Mesendoderm (in vitro differentiated cells): Measurements from ENCODE around the gene EMP2.

Experiments used
- DNase-seq: peaks from one replicate; pipeline ENCODE4 v3.0.0; 2013
- H2AK5ac ChIP-seq: 2 replicates; pipeline ENCODE4 v1.6.1; 2013; ENCODE audit warnings: low read length, inconsistent platforms
- H2BK120ac ChIP-seq: 2 replicates; pipeline ENCODE4 v1.6.1; 2013; ENCODE audit warnings: low read depth, mild to moderate bottlenecking, low read length, moderate library complexity, mixed read lengths
- H2BK15ac ChIP-seq: replicated peaks from 2 replicates; pipeline ENCODE4 v1.6.1; 2013; ENCODE audit warnings: low read depth, mild to moderate bottlenecking, moderate library complexity
- H2BK5ac ChIP-seq: 2 replicates; pipeline ENCODE4 v1.6.1; 2013; ENCODE audit warnings: low read length, inconsistent platforms
- H3K18ac ChIP-seq: 2 replicates; pipeline ENCODE4 v1.6.1; 2013; ENCODE audit warnings: mild to moderate bottlenecking, low read length, mixed read lengths
- H3K23ac ChIP-seq: one replicate; pipeline ENCODE4 v1.6.1; 2013; ENCODE audit warnings: low read length
- H3K27ac ChIP-seq: 2 replicates; pipeline ENCODE4 v1.5.1; 2013; ENCODE audit warnings: low read depth, mild to moderate bottlenecking, inconsistent platforms, low read length, moderate library complexity
- H3K27me3 ChIP-seq: 2 replicates; pipeline ENCODE4 v1.6.1; 2013; ENCODE audit warnings: low read length, control low read depth, mild to moderate bottlenecking, inconsistent platforms; ENCODE audit not compliant: insufficient read depth, poor library complexity
- H3K36me3 ChIP-seq: 2 replicates; pipeline ENCODE4 v1.6.1; 2013; ENCODE audit warnings: low read length, inconsistent platforms; ENCODE audit not compliant: control insufficient read depth, insufficient read depth
- H3K4ac ChIP-seq: one replicate; pipeline ENCODE4 v1.6.1; 2013; ENCODE audit warnings: low read depth, mild to moderate bottlenecking, low read length, moderate library complexity
- H3K4me1 ChIP-seq: 2 replicates; pipeline ENCODE4 v1.6.1; 2013; ENCODE audit warnings: low read depth, low read length, inconsistent platforms; ENCODE audit not compliant: control insufficient read depth
- H3K4me2 ChIP-seq: 2 replicates; pipeline ENCODE4 v1.6.1; 2013; ENCODE audit warnings: low read length
- H3K4me3 ChIP-seq: 2 replicates; pipeline ENCODE4 v1.5.1; 2013; ENCODE audit warnings: mild to moderate bottlenecking, low read length
- H3K56ac ChIP-seq: one replicate; pipeline ENCODE4 v1.6.1; 2013; ENCODE audit warnings: low read length
- H3K79me1 ChIP-seq: 2 replicates; pipeline ENCODE4 v1.6.1; 2013; ENCODE audit warnings: low read length, inconsistent platforms
- H3K79me2 ChIP-seq: 2 replicates; pipeline ENCODE4 v1.6.1; 2013; ENCODE audit warnings: mild to moderate bottlenecking, low read length; ENCODE audit not compliant: control insufficient read depth, insufficient read depth
- H3K9ac ChIP-seq: 2 replicates; pipeline ENCODE4 v1.6.1; 2013; ENCODE audit warnings: low read length, inconsistent platforms
- H4K5ac ChIP-seq: one replicate; pipeline ENCODE4 v1.6.1; 2013; ENCODE audit warnings: low read length
- H4K8ac ChIP-seq: one replicate; pipeline ENCODE4 v1.6.1; 2013; ENCODE audit warnings: low read depth, mild to moderate bottlenecking, control low read depth, low read length, moderate library complexity
- WGBS: extraction: QIAGEN DNeasy Blood & Tissue Kit; methylation state at CpG from one replicate; pipeline ENCODE4 v1.1.7; 2013; ENCODE audit warnings: low lambda C conversion rate, missing lambda C conversion rate; ENCODE audit not compliant: insufficient coverage; ENCODE audit errors: extremely low coverage; 5-methylcytosine and 5-hydroxymethylcytosine counted together

Gene EMP2

DNA sequence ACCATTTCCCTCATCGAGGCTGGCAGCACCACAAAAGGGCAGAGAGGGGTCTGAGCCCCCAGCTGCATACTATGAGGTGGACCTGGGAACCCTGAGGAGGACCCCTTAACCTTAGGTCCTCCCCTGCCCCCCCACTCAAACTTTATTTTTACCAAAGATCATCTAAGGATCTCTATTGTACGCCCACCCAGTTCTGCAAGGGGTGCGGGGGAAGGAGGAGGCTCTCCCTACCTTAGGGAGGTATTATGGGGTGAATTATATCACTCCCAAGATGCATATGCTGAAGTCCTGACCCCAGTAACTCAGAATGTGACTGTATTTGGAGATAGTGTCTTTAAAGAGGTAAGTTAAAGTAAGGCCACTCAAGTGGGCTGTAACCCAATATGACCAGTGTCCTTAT, 26.8 kb upstream of the EMP2 start:
- DNase-seq: no peak

DNA sequence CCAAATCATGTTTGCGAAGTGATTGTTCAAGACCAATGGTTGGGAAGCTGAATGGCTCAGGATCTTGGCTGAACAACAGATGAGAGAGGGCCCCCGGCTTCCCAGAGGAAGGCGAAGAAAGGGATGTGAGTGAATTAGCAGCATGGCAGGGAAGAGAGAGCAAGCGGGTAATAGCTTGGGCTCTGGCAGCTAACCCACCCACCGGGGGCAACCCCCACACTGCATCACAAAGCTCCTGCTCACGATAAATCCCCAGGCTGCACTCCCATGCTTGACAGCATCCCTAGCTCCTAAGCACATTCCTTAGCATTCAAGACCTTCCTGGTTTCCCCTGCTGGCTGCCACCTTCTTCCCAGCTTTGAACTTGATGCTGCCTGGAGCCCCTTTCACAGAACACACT, 26.2 kb upstream of the EMP2 start:
- no peaks in the 10 kb centered on the region for H3K79me1 ChIP-seq
- no peak overlapping the region for H3K23ac ChIP-seq
- DNase-seq: no peak
- no peak overlapping the region for H2AK5ac ChIP-seq
- no peak overlapping the region for H2BK15ac ChIP-seq
- H4K5ac ChIP-seq: no peak overlapping the region
- H3K27me3 ChIP-seq: no peaks in the 10 kb centered on the region
- H3K4me3 ChIP-seq: no peak overlapping the region
- no peak overlapping the region for H3K27ac ChIP-seq
- no peak overlapping the region for H3K4ac ChIP-seq
- H3K9ac ChIP-seq: no peak overlapping the region
- no CpG with 5 or more reads among the region's 6 CpGs for WGBS
- H3K4me1 ChIP-seq: no peaks in the 10 kb centered on the region
- no peak overlapping the region for H2BK120ac ChIP-seq
- H2BK5ac ChIP-seq: no peak overlapping the region
- no peak overlapping the region for H3K18ac ChIP-seq
- no peak overlapping the region for H3K4me2 ChIP-seq
- no peaks in the 10 kb centered on the region for H3K36me3 ChIP-seq
- no peaks in the 10 kb centered on the region for H3K79me2 ChIP-seq
- no peak overlapping the region for H4K8ac ChIP-seq
- no peak overlapping the region for H3K56ac ChIP-seq

More for the DNA sequence above, 26.8 kb upstream of the EMP2 start:
- Histone ChIP-seq H3K18ac (no peak overlapping the region), H3K9ac (no peak overlapping the region), H3K23ac (no peak overlapping the region), H3K79me2 (no peaks in the 10 kb centered on the region), H2BK15ac (no peak overlapping the region), H3K4me2 (no peak overlapping the region), H2BK5ac (no peak overlapping the region), H4K8ac (no peak overlapping the region), H4K5ac (no peak overlapping the region), H2AK5ac (no peak overlapping the region), H2BK120ac (no peak overlapping the region), H3K27ac (no peak overlapping the region), H3K36me3 (no peaks in the 10 kb centered on the region), H3K27me3 (no peaks in the 10 kb centered on the region), H3K4me3 (no peak overlapping the region), H3K56ac (no peak overlapping the region), H3K79me1 (no peaks in the 10 kb centered on the region), H3K4ac (no peak overlapping the region), H3K4me1 (no peaks in the 10 kb centered on the region)
- no CpG with 5 or more reads among the region's 3 CpGs for WGBS

DNA sequence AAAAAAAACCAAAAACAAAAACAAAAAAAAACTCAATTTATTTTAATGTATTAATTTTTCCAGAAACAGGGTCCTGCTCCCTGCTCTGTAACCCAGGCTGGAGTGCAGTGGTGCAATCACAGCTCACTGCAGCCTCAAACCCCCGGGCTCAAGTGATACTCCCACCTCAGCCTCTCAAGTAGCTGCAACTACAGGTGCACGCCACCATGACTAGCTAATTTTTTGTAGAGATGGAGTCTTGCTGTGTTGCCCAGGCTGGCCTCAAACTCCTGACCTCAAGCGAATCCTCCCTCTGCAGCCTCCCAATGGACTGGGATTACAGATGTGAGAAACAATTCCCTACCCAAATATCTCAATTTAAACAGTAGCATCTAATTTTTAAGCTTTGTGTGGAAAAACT, 25.2 kb upstream of the EMP2 start:
- Histone ChIP-seq H2AK5ac (no peak overlapping the region), H4K5ac (no peak overlapping the region), H3K27ac (no peak overlapping the region), H3K79me1 (no peaks in the 10 kb centered on the region), H2BK15ac (no peak overlapping the region), H3K27me3 (no peaks in the 10 kb centered on the region), H3K23ac (no peak overlapping the region), H3K9ac (no peak overlapping the region), H4K8ac (no peak overlapping the region), H3K36me3 (no peaks in the 10 kb centered on the region), H3K56ac (no peak overlapping the region), H3K4me3 (no peak overlapping the region), H3K4ac (no peak overlapping the region), H3K18ac (no peak overlapping the region), H2BK5ac (no peak overlapping the region), H2BK120ac (no peak overlapping the region), H3K79me2 (no peaks in the 10 kb centered on the region), H3K4me2 (no peak overlapping the region), H3K4me1 (no peaks in the 10 kb centered on the region)
- no peak for DNase-seq
- WGBS: no CpG with 5 or more reads among the region's 3 CpGs

DNA sequence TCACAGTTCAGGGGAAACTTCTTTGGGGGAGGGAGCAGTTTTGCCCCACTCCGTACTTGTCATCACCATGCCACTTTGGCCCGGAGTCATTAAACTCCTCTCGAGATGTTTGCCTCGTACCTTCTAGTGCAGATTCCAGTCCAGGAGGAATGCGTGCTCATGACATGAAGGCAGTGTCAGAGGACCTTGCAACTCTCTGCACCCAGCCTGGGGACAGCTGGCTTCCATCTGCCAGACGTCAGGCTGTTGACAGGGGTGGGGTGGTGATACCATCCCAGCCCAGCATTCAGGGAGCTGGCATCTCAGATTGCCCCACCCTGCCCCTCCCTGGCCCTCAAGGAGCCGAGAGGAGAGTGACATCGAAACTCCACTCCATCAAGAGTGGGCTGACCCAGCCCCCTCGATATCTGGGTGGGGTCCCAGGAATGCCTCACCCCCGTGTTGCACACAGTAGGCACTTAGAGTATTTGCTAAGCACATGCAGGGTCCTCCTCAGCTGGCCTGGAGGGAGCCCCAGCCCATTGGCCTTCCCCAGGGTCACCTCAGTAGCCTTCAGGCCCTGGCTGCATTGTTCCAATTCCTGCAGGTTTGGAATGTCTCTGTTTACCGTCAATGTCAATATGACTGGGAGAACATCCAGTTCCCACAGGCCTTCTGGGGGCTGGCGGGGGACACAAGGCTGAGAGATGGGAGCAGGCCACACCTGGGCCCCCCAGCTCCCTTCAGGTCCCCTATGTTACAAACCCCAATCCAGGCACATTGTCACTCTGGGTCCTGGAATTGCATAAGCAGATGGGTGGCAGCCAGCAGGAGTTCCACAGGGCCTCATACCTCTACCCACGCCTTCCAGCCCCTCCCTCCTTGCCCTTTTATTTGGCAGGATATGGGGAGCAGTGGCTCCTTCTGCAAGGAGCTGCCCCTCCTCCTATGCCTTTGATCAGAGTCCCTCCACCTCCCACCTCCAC, 21.3 kb upstream of the EMP2 start:
- no peaks in the 10 kb centered on the region for H3K27me3 ChIP-seq
- H3K4me1 ChIP-seq: no peaks in the 10 kb centered on the region
- H3K36me3 ChIP-seq: no peaks in the 10 kb centered on the region
- H2BK120ac ChIP-seq: no peak overlapping the region
- H2BK5ac ChIP-seq: no peak overlapping the region
- H3K4me2 ChIP-seq: no peak overlapping the region
- H2AK5ac ChIP-seq: no peak overlapping the region
- no CpG with 5 or more reads among the region's 13 CpGs for WGBS
- no peak overlapping the region for H2BK15ac ChIP-seq
- no peaks in the 10 kb centered on the region for H3K79me2 ChIP-seq
- H3K4ac ChIP-seq: no peak overlapping the region
- no peak overlapping the region for H4K8ac ChIP-seq
- no peak overlapping the region for H3K18ac ChIP-seq
- H3K27ac ChIP-seq: no peak overlapping the region
- H4K5ac ChIP-seq: no peak overlapping the region
- no peak overlapping the region for H3K9ac ChIP-seq
- H3K79me1 ChIP-seq: no peaks in the 10 kb centered on the region
- no peak overlapping the region for H3K4me3 ChIP-seq
- no peak overlapping the region for H3K23ac ChIP-seq
- H3K56ac ChIP-seq: peak overlapping the region; percentile 10
- peak; percentile 83 for DNase-seq

DNA sequence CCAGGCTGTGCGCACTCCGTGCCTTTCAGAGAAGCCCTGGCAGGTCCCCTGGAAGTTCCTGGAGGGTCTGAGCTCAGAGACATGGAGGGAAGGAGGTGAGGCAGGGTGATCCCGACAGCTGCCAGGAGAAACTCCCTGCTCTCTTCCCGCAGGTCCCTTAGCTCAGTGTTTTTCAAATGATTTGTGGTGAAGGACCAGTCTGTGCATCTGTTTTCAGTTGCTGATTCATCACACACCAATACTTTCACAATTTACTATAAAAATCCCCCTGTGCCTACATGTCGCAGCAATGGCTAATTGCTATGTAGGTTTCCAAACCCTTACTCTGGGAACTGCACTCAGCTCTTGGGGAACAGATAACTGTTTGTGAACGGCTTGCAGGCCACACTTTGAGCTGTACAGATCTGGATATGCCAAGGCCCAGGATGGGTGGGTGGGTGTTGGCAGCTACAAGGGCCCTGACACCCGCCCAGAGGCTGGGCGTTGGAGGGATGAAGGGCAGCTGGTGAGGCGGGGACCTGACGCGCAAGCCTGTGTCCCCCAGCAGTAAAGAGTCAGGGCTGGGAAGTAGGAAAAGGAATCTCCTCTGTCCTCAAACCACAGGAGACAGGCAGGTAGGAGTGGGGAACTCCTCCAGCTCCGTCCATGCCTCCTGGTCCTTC, 20.5 kb upstream of the EMP2 start:
- H3K9ac ChIP-seq: no peak overlapping the region
- H4K8ac ChIP-seq: no peak overlapping the region
- H3K4me1 ChIP-seq: no peaks in the 10 kb centered on the region
- H3K56ac ChIP-seq: peak overlapping the region; percentile 10
- no peak for DNase-seq
- no peak overlapping the region for H3K18ac ChIP-seq
- H2BK5ac ChIP-seq: no peak overlapping the region
- no peak overlapping the region for H2BK120ac ChIP-seq
- no peak overlapping the region for H3K4me2 ChIP-seq
- no peak overlapping the region for H3K4me3 ChIP-seq
- no peak overlapping the region for H3K23ac ChIP-seq
- H3K79me1 ChIP-seq: no peaks in the 10 kb centered on the region
- no peak overlapping the region for H2BK15ac ChIP-seq
- no peaks in the 10 kb centered on the region for H3K27me3 ChIP-seq
- H3K36me3 ChIP-seq: no peaks in the 10 kb centered on the region
- WGBS: no CpG with 5 or more reads among the region's 12 CpGs
- H3K4ac ChIP-seq: no peak overlapping the region
- no peak overlapping the region for H4K5ac ChIP-seq
- H3K27ac ChIP-seq: no peak overlapping the region
- no peaks in the 10 kb centered on the region for H3K79me2 ChIP-seq
- H2AK5ac ChIP-seq: no peak overlapping the region
